Measurements from ENCODE around the gene ADPRH.

GRCh38 chr3:119570229-119570628 is 9.1 kb upstream of the ADPRH start:
- no peak for TF ChIP-seq CTCF (IDR thresholded peaks at IDR 0.05)
- no peak for TF ChIP-seq EP300 (IDR thresholded peaks at IDR 0.05; ENCODE audit: low read depth)
